PC-3 (cell line): ENCODE results near the gene LRRC49. TPM values are rescaled to one million over a fixed set of nuclear protein-coding genes. Genes with fewer than 3 reads are reported as not detected.

Experiments used
- ATAC-seq: fragments of 200-7000 bp; cut with Tn5 transposase; 2 replicates; pipeline ENCODE4 v1.9.1; 2020; ENCODE audit warnings: mild to moderate bottlenecking, moderate library complexity
- BruUV-seq: library from RNA; stranded (reverse); fragments of 400-500 nt; replicated peaks from 2 replicates; lab custom pipeline; 2021; lab: Mats Ljungman, UMichigan
- CTCF ChIA-PET: fragments of 300-600 bp; sonication (Branson Sonifier 250); formaldehyde crosslinking; loops from one replicate; lab custom pipeline; 2022; ENCODE audit warnings: antibody characterized with exemption; lab: Charles Lee
- POLR2A ChIA-PET: fragments of 300-600 bp; sonication (Branson Sonifier 250); formaldehyde crosslinking; loops from one replicate; lab custom pipeline; 2022; ENCODE audit warnings: antibody characterized with exemption; ENCODE audit not compliant: unreplicated experiment; lab: Charles Lee
- DNase-seq: peaks from one replicate; pipeline ENCODE4 v3.0.0-alpha.2; 2015
- H2AFZ ChIP-seq: fragments of 300-600 bp; sonication (generic); 2 replicates; pipeline ENCODE4 v1.6.0; 2016; ENCODE audit warnings: antibody characterized with exemption, low read length
- H3F3A ChIP-seq: fragments of 300-600 bp; sonication (generic); one replicate; pipeline ENCODE4 v1.6.0; 2017; ENCODE audit warnings: antibody characterized with exemption, low read length, control low read depth, mild to moderate bottlenecking; ENCODE audit not compliant: unreplicated experiment
- H3K27ac ChIP-seq: fragments of 300-600 bp; sonication (generic); 2 replicates; pipeline ENCODE4 v1.5.1; 2016; ENCODE audit warnings: mild to moderate bottlenecking, low read length
- H3K27me3 ChIP-seq: fragments of 300-600 bp; sonication (generic); 2 replicates; pipeline ENCODE4 v1.6.1; 2016; ENCODE audit warnings: low read length, mixed read lengths
- H3K36me3 ChIP-seq: fragments of 300-600 bp; sonication (generic); 2 replicates; pipeline ENCODE4 v1.6.1; 2016; ENCODE audit warnings: low read depth, mixed run types, low read length, mixed read lengths
- H3K4me1 ChIP-seq: fragments of 300-600 bp; sonication (generic); 2 replicates; pipeline ENCODE4 v1.5.1; 2016; ENCODE audit warnings: low read length; ENCODE audit not compliant: insufficient read depth
- H3K4me2 ChIP-seq: fragments of 300-600 bp; sonication (generic); 2 replicates; pipeline ENCODE4 v1.6.0; 2016; ENCODE audit warnings: low read length
- H3K4me3 ChIP-seq: fragments of 300-600 bp; sonication (generic); 2 replicates; pipeline ENCODE4 v1.5.1; 2016; ENCODE audit warnings: mild to moderate bottlenecking, low read length, mixed read lengths
- H3K79me2 ChIP-seq: fragments of 300-600 bp; sonication (generic); 2 replicates; pipeline ENCODE4 v1.6.1; 2017; ENCODE audit warnings: low read length, mixed read lengths
- H3K9ac ChIP-seq: fragments of 300-600 bp; sonication (generic); 2 replicates; pipeline ENCODE4 v1.6.0; 2016; ENCODE audit warnings: mild to moderate bottlenecking, low read length
- H3K9me2 ChIP-seq: fragments of 300-600 bp; sonication (generic); replicated peaks from 2 replicates; pipeline ENCODE4 v1.6.1; 2016; ENCODE audit warnings: mixed run types, low read length, mixed read lengths
- H3K9me3 ChIP-seq: fragments of 300-600 bp; sonication (generic); 2 replicates; pipeline ENCODE4 v1.6.1; 2016; ENCODE audit warnings: low read length, mixed read lengths
- H4K20me1 ChIP-seq: fragments of 300-600 bp; sonication (generic); 2 replicates; pipeline ENCODE4 v1.6.1; 2016; ENCODE audit warnings: low read length, mixed read lengths
- EZH2 ChIP-seq: fragments of 300-600 bp; sonication (generic); IDR thresholded peaks from one replicate; pipeline ENCODE4 v1.6.1; 2017; ENCODE audit warnings: antibody characterized with exemption, mild to moderate bottlenecking, low read length; ENCODE audit not compliant: unreplicated experiment
- EZH2phosphoT487 ChIP-seq: fragments of 300-600 bp; sonication (generic); IDR thresholded peaks from 2 replicates; pipeline ENCODE4 v1.6.1; 2018; ENCODE audit warnings: mild to moderate bottlenecking, antibody characterized with exemption, low read length, borderline replicate concordance
- intact Hi-C: fragments of 100-400 bp; cut with micrococcal nuclease; formaldehyde crosslinking; loops from 2 replicates; pipeline ENCODE4 v1.9.0; 2023
- total RNA-seq: library from RNA; depleted of rRNA; stranded (reverse); fragments of >200 nt; gene quantifications from 2 replicates; pipeline ENCODE4 v1.2.3, GENCODE V29; 2014
- TF ChIP-seq, protein P1 (sequence below): fragments of 300-600 bp; sonication (generic); conservative IDR thresholded peaks from 2 replicates; pipeline ENCODE4 v1.5.1; 2017; ENCODE audit warnings: antibody characterized with exemption, low read depth, mild to moderate bottlenecking, low read length

The LRRC49 gene
- total RNA-seq, 1 experiment from 2014 or later, result 7.7 TPM

DNA sequence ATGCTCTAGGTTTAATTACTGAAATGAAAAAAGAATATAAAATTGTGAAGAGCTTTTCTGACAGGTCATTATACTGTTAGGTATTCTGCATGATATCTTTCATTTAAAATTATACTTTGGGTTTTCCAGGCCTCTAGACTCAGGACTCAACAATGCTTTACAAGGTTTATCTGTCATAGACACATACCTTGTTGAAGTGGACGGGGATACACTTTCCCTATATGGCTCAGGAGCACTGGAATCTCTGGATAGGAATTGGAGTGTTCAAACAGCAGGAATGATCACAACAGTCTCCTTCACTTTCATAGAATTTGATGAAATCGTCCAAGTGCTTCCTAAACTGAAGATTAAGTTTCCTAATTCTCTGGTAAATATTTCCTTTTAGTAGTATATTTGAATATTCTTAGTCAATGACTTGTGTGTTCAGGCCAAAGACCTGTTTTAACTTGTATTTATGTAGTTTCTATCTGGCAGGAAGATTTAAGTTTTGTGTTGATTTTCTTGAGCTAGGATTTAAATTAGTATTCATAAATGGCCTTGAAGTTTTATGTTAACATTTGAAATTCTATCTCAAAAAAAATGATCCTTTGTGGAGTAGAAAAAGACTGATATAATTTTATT, 115.7 kb downstream of the LRRC49 start:
- CTCF ChIA-PET, result no interaction called here
- Histone ChIP-seq H3K4me2 (no peak overlapping the region), H3K27ac (no peak overlapping the region), H3K4me1 (peaks cover 15% of the 10 kb centered on the region), H3K9ac (no peak overlapping the region), H3K9me2 (no peaks in the 10 kb centered on the region), H3F3A (no peaks in the 10 kb centered on the region), H3K9me3 (no peaks in the 10 kb centered on the region), H3K4me3 (no peak overlapping the region), H3K27me3 (no peaks in the 10 kb centered on the region), H2AFZ (no peak overlapping the region), H4K20me1 (no peaks in the 10 kb centered on the region), H3K79me2 (no peaks in the 10 kb centered on the region), H3K36me3 (no peaks in the 10 kb centered on the region)
- BruUV-seq, result no TSS peak
- TF ChIP-seq, protein P1, sequence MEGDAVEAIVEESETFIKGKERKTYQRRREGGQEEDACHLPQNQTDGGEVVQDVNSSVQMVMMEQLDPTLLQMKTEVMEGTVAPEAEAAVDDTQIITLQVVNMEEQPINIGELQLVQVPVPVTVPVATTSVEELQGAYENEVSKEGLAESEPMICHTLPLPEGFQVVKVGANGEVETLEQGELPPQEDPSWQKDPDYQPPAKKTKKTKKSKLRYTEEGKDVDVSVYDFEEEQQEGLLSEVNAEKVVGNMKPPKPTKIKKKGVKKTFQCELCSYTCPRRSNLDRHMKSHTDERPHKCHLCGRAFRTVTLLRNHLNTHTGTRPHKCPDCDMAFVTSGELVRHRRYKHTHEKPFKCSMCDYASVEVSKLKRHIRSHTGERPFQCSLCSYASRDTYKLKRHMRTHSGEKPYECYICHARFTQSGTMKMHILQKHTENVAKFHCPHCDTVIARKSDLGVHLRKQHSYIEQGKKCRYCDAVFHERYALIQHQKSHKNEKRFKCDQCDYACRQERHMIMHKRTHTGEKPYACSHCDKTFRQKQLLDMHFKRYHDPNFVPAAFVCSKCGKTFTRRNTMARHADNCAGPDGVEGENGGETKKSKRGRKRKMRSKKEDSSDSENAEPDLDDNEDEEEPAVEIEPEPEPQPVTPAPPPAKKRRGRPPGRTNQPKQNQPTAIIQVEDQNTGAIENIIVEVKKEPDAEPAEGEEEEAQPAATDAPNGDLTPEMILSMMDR, result no peak
- intact Hi-C loops, result no loop called here
- POLR2A ChIA-PET, result no interaction called here
- ATAC-seq (no peak), DNase-seq (no peak)

DNA sequence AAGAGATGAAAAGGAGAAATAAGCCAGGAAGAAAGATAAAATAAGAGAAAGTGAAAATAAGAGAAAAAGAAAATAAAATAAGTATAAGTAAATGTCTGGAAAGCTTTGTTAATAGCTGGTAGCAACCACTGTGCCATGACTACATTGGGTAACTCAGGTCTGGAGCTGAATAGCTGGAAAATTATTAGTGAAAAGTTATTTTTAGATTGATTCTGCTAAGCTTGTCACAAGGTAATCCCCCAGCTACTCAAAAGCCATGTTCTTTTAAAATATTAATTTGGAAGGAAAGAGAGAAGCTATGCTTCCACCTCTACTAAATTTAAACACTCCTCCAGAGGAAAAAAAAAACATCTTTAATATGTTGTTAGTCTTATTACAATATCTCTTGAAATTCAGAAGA, 117.8 kb downstream of the LRRC49 start:
- no peak overlapping the region for H3K4me3 ChIP-seq
- H3K4me2 ChIP-seq, result no peak overlapping the region
- no peaks in the 10 kb centered on the region for H4K20me1 ChIP-seq
- ATAC-seq, result no peak
- no peaks in the 10 kb centered on the region for H3K9me2 ChIP-seq
- no peak for DNase-seq
- no peak overlapping the region for H3K9ac ChIP-seq
- H3K79me2 ChIP-seq, result no peaks in the 10 kb centered on the region
- H3F3A ChIP-seq, result no peaks in the 10 kb centered on the region
- intact Hi-C loops, result loop anchor here (2.0 to 5.0 kb wide), 2 partner anchors 67 to 432 kb away; no protein-coding TSS in a partner anchor
- H3K36me3 ChIP-seq, result no peaks in the 10 kb centered on the region
- BruUV-seq, result no TSS peak
- TF ChIP-seq EZH2 (no peak), EZH2phosphoT487 (no peak)
- TF ChIP-seq, protein P1, result no peak
- no peaks in the 10 kb centered on the region for H3K9me3 ChIP-seq
- H2AFZ ChIP-seq, result no peak overlapping the region
- ChIA-PET CTCF (interaction anchor here (0.8 kb wide), 1 partner anchor 103 kb away, joined by 3 read pairs; no protein-coding TSS in a partner anchor), POLR2A (no interaction called here)
- no peak overlapping the region for H3K27ac ChIP-seq
- peaks cover 15% of the 10 kb centered on the region for H3K4me1 ChIP-seq
- no peaks in the 10 kb centered on the region for H3K27me3 ChIP-seq

DNA sequence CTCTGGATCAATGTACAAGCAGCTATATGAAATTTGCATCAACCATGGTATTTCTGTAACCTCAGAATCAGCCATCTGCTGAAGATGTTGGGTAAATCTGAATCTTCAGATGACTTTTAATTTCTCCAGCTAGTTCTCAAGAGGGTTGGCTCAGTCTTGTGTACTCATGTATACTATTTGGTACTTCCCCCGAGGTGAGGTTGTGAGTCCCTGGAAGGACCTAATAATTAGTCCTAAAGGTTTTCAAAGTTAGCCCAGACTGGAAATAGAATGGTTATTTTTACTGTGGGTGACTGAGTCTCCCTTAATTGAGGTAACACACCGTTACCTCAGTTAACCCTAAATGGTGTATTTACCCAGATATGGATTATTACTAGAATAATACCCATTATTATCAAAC, 118.4 kb downstream of the LRRC49 start:
- Histone ChIP-seq H2AFZ (no peak overlapping the region), H3K4me3 (no peak overlapping the region), H3K36me3 (no peaks in the 10 kb centered on the region), H3K9me3 (no peaks in the 10 kb centered on the region), H3K9ac (no peak overlapping the region), H3K4me2 (no peak overlapping the region), H3K27ac (no peak overlapping the region), H4K20me1 (no peaks in the 10 kb centered on the region), H3K79me2 (no peaks in the 10 kb centered on the region), H3K4me1 (peaks cover 15% of the 10 kb centered on the region), H3K27me3 (no peaks in the 10 kb centered on the region), H3K9me2 (no peaks in the 10 kb centered on the region), H3F3A (no peaks in the 10 kb centered on the region)
- no TSS peak for BruUV-seq
- no peak for ATAC-seq
- TF ChIP-seq EZH2phosphoT487, result no peak
- TF ChIP-seq EZH2, result no peak
- TF ChIP-seq, protein P1, result no peak
- ChIA-PET POLR2A (interaction anchor here (0.6 kb wide), 1 partner anchor 102 kb away, joined by 3 read pairs; no protein-coding TSS in a partner anchor), CTCF (interaction anchor here (0.6 kb wide), 2 partner anchors 229 to 340 kb away, joined by 3 read pairs; no protein-coding TSS in a partner anchor)
- DNase-seq, result no peak
- intact Hi-C loops, result loop anchor here (1.0 to 5.0 kb wide), 3 partner anchors 66 to 432 kb away; no protein-coding TSS in a partner anchor
